Ramos (cell line): ENCODE measurements around the gene IFITM1.
"Not testable (repeated sequence)": the region's sequence is repeated elsewhere in the genome, so short reads cannot be mapped to it uniquely, and the experiment has no call there.

Experiments used
- in situ Hi-C: fragments of 300-500 bp; cut with MboI; formaldehyde crosslinking; loops from one replicate; pipeline ENCODE4 v1.14.3; 2022; ENCODE audit warnings: low sequenced_read_pairs; ENCODE audit not compliant: unreplicated experiment

Gene IFITM1

GRCh38 chr11:339963-340362 is 26.1 kb downstream of the IFITM1 start:
- in situ Hi-C loops = loop anchor here (10.0 kb wide), 1 partner anchor 85 kb away; no protein-coding TSS in a partner anchor

GRCh38 chr11:340539-341512 is 27.0 kb downstream of the IFITM1 start:
- in situ Hi-C loops = loop anchor here (10.0 kb wide), 1 partner anchor 86 kb away; no protein-coding TSS in a partner anchor

- in situ Hi-C loops = loop anchor here (10.0 kb wide), 1 partner anchor 88 kb away; no protein-coding TSS in a partner anchor
These were observed 28.5 kb downstream of the IFITM1 start for GRCh38 chr11:342328-342727.

- in situ Hi-C loops = loop anchor here (10.0 kb wide), 1 partner anchor 90 kb away; no protein-coding TSS in a partner anchor
These were observed 31.2 kb downstream of the IFITM1 start for GRCh38 chr11:344836-345578.

GRCh38 chr11:346529-346928 is 32.7 kb downstream of the IFITM1 start:
- in situ Hi-C loops = loop anchor here (10.0 kb wide), 1 partner anchor 92 kb away; no protein-coding TSS in a partner anchor

- in situ Hi-C loops = loop anchor here (10.0 kb wide), 1 partner anchor 95 kb away; no protein-coding TSS in a partner anchor
These were observed 35.6 kb downstream of the IFITM1 start for GRCh38 chr11:349270-349954.

GRCh38 chr11:350033-350722 is 36.3 kb downstream of the IFITM1 start:
- in situ Hi-C loops = not testable (repeated sequence)

GRCh38 chr11:350723-351255 is 36.9 kb downstream of the IFITM1 start:
- in situ Hi-C loops = no loop called here

- in situ Hi-C loops = no loop called here
These were observed 37.6 kb downstream of the IFITM1 start for GRCh38 chr11:351411-351810.

- in situ Hi-C loops = no loop called here
These were observed 38.7 kb downstream of the IFITM1 start for GRCh38 chr11:352456-353031.

GRCh38 chr11:353179-353873 is 39.5 kb downstream of the IFITM1 start:
- in situ Hi-C loops = no loop called here

GRCh38 chr11:355581-356458 is 42.0 kb downstream of the IFITM1 start:
- in situ Hi-C loops = no loop called here

GRCh38 chr11:356610-357009 is 42.8 kb downstream of the IFITM1 start:
- in situ Hi-C loops = no loop called here

- in situ Hi-C loops = no loop called here
These were observed 43.7 kb downstream of the IFITM1 start for GRCh38 chr11:357582-357981.

- in situ Hi-C loops = no loop called here
These were observed 44.4 kb downstream of the IFITM1 start for GRCh38 chr11:358129-358800.

- in situ Hi-C loops = no loop called here
These were observed 45.4 kb downstream of the IFITM1 start for GRCh38 chr11:359181-359714.
